ENCODE results near the gene EPN3.

EPN3 gene

DNA sequence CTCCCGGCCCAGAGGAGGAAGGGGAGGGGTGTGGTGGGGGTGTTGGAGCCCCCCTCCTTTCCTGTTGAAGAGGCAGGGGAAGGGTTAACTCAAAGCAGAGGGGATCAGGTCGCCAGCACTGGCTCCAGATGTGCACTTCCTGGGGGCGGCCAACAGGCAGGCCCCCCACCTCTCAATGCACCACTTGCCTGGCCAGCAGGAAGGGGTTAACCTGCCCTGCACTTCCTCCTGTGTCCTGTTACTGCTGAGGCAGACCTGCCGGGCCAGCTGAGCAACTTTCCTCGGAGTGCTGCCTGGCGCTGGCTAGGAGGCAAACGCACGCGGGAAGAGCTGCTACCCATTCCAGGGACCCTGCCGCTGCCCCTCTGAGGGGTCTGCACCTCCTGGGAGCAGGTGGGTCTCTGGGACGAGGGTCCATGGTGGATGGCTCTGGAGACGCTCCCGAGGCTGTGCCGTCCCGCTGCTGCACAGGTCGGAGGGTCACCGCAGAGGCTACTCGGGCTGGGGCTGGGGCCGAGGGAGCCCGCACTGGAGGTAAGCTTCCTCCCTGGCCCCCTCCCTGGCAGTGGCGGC is at the start of gene EPN3:
Gene EPN3, plus strand, starts transcription at position 284 of the 573 bp plus-strand sequence. CDS start 3,822 bp downstream, outside the sequence.
- no peak for DNase-seq

DNA sequence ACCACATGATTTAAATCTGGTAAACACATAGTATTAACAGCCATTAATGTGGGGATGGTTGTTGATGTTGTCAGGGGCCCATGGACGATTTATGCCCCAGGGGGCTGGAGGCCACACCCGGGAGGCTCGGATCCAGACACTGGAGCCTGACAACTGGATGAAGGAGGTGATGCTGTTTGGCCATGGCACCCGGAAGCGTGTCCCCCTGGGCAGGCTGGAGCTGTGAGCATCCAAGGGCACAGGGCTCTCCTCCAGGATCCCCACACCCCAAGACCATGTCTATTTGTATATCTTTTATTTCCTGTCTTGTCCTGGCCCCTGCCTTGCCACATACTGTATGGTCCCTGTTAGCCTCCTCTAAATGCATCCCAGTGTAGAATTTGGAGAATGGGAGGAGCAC is 49.3 kb upstream of the EPN3 start:
- no peak for DNase-seq

DNA sequence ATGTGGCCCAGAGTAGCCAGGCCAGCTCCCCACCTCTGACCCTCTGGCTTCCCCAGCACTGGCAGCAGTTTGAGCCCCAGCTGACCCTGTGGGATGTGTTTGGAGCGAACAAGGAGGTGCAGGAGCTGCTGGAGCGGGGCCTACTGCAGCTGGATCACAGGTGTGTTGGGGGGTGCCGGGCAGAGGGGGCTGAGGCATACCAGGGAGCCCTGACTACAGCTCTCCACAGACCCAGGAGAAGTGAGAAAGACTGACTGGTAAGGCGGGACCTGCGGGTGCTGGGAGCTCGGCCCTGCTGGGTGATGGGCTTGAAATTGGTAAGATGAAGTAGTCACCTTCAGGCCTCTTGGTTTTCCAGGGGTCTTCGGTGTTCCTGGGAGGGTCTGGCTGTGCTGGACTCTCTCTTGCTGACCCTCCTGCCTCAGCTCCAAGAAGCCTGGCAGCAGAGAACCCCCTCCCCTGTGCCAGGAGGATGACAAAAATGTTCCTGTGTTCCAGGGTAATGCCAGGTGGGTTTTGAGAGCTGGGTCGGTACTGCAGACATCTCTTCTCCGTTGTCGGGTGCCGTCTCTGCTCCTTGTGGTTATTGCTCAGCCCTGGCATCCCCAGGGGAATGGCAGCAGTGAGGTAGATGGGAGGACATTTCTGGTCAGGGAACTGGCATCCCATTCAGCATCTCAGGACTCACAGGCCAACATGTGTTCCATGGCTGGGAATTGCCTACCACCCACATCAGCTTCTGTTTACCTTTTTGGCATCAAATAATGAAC is 48.0 kb upstream of the EPN3 start:
- no peak for DNase-seq

DNA sequence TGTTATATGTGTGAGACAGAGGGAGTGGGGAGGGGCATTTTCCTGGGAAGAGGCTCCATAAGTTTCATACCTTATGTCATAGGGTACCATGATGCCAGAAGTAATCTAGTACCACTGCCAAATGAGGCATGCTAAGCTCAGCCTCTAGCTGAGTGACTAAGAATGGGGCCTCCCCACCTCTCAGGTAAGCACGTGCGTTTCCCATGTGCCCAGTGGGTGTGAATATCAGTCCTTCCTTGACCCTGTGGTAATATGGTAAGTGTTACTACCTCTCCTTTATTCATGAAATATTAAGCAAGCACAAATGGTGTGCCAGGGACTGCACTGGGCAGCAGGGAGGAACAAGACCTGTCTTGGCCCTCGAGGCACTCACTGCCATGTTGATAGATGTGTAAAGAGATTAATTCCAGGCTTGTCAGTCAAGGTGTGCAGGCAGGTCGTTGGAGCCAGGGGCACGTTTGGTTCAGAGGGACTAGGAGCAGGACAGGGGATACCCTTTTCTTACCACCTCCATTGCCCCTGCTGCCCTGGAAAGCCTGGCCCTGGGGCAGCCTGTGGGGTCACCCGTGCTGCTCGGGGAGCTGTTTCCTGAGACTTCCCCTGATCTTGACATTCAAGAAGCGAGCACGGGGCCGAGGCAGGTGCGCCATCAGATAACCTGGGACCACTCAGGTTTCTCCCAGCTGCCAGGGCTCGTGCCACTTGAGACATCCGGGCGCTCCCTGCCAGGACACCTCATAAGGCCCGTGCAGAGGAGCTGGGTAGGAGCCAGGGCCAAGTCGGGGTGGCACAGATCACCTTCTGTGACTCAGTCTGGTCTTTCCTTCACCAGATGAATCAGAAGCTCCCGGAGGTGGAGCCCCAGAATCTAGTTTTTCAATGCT is 45.1 kb upstream of the EPN3 start:
- no peak for DNase-seq

DNA sequence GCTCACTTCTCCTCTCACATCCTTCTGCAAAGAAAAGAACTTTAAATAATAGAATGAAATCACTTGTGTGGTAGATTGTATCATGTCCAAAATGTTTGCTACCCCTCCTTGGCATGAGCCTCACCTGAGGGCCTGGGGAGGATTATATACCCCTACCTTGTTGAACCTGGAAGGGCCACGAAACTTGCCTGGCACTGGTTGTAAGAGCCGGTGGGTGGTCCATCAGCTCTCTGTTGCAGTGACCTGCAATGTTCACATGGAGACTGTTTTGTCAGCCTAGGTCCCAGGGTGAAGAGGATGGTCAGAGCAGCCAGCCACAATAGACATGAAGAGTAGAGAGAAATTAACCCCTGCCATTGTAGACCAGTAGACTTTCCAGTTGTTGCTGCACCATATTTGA is 43.7 kb upstream of the EPN3 start:
- DNase-seq, result no peak

DNA sequence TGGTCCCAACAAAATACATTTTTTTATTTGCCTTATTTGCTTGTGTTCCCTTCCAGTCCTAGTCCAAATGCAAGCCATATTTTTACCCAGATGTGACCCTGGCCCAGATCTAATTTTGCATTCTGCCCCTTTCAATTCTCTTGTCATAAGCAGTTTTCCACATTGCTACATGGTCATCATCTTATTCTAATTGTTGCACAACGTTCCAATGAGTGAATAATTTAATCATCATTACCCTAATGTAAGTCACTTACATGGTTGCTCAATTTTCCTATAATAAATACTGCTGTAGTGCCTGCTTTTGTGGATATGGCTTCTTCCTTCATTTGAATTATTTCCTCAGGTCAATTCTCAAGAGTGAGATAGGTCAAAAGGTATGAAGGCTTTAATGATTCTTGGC is 41.0 kb upstream of the EPN3 start:
- no peak for DNase-seq

DNA sequence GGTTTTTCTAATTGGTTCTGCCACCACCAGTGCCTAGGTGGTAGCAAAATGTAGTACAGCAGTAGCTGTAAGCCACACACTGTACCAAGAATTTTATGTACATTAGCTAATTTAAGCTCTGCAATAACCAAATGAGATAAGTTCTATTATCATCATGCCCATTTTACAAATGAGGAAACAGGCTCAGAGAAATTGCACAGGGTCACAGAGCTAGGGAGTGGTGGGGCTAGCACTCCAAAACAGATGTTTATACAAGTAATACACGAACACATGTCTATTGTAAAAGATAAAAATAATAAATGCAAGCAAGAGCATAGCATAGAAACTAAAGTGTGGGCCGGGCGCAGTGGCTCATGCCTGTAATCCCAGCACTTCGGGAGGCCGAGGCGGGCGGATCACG is 40.3 kb upstream of the EPN3 start:
- no peak for DNase-seq

DNA sequence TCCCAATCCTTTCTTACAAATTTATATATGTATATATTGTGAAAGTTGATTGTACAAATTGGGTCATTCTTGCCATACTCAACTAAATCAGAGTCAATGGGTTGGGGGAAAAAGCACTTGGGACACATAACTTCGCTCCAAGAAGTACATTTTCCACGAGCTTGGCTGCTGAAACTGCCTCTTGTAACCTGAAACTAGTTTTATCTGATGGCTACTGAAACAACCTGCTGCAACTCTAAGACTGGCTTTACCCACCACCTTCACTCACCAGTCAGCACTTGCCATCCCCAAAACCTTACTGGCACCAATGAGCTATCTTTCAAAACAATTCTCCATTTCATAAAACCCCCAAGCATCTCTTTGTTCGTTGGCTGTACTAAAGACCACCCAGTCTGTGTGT is 38.8 kb upstream of the EPN3 start:
- DNase-seq, result no peak

DNA sequence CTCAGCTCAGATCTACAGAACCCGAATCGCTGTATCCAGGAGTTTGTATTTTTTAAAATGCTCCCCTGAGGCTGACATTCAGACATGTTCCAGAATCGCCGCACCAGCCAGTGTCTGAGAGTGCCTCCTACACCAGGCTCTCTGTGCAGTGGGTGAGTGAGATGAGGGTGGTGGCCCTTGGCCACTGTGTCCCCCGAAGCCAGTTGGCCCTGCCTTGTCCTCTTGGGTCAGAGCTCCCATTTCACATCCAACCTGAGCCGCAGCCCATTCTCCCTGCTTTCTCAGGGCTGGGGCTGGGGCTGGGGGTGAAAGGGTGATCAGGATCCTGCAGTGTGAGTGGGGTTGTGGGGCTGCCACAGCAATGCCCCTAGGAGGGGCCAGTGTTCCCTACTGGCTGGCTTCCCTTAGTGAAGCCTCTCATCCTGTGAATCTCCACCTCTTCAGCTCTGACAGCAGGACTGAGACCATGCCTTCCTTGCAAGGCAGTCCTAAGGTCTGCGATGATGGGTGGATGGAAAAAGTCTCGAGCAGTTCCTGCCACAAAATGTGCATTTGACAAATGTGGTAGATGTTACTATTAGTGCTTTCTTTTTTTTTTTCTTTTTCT is 37.2 kb upstream of the EPN3 start:
- no peak for DNase-seq

DNA sequence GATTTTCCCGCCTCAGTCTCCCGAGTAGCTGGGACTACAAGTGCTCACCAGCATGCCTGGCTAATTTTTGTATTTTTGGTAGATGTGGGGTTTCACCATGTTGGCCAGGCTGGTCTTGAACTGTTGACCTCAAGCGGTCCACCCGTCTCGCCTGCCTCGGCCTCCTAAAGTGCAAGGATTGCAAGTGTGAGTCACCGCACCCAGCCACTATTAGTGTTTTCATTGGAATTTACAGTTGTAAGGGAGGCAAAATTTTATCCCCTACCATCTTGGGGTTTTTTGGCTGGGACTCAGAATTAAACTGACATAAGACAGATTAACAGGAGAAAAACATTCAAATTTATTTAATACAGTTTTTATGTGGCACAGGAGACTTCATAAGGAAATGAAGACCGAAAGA is 36.6 kb upstream of the EPN3 start:
- DNase-seq, result no peak

DNA sequence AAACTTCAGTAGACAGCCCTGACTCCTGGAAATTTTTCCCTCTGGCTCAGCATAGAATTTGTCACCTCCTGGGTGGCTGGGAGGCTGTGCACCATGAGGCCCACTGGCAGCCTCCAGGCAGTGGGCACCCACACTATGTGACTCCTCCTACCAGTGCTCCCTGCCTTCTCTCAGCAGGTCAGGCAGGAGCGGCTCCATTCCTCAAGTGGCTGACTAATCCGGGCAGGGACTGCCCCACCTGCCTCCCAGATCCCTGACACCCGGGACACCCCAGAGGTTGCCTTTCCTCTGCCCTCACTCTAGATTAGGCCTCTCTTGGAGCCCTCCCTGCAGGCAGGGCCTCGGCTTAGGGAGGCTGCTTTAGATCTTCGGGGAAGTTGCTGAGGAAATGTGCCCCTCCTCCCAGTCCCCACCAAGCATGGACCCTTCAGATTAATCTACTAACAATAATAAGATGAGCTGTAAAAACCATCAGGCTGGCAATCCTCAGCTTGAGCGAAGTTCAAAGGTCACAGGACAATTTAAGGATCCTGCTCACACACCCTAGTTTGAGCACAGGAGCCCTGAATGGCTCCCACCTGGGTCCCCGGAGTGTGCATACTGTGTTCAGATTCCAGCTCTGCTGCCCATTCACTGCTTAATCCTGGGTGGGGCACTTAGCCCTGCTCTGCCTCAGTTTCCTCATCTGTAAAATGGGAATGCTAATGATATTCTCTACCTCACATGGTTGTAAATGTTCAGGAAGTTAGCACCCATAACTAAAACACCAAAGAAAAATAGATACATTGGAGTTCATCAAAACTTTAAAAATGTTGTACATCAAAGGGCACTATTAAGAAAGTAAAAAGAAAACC is 34.3 kb upstream of the EPN3 start:
- DNase-seq, result no peak

DNA sequence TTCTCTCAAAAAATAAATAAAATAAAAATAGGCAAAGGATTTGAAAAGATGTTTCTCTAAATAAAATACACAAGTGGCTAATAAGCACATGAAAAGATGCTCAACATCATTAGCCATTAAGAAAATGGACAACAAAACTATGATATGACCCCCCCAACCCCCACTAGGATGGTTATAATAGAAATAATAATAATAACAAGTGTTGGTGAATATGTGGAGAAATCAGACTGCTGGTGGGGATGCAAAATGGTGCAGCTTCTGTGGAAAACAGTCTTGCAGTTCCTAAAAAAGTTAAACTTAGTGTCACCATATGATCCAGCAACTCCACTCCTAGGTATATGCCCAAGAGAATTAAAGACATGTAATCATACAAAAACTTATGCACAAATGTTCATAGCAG is 33.3 kb upstream of the EPN3 start:
- DNase-seq, result no peak

DNA sequence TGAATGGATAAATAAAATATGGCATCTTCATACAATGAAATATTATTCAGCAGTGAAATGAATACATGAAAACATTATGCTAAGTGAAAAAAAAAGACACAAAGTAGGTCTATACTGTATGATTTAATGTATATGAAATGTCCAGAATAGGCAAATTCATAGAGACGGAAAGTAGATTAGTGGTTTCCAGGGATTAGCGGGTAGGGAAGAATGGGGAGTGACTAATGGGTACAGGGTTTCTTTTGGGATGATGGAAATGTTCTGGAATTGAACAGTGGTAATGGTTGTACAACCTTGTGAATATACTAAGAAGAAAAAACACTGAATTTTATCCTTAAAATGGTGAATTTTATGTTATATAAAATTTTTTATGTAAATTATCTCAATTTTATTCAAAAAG is 32.8 kb upstream of the EPN3 start:
- no peak for DNase-seq

DNA sequence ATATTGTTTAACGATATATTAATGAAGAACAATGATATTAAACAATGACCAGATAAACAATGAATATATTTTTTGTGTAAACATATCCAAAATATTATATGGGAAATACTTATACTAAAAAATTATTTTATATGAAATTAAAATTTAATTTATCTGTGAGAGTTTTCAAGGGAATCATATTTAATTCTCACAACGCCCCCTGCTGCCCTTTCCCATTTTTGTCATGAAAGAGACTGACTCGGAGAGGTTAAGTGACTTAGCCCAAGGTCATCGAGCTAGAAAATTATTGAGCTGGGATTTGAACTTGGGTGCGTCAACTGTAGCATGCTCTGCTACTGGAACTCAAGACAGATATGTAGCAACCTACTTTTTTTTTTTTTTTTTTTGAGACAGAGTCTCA is 31.5 kb upstream of the EPN3 start:
- DNase-seq, result no peak

DNA sequence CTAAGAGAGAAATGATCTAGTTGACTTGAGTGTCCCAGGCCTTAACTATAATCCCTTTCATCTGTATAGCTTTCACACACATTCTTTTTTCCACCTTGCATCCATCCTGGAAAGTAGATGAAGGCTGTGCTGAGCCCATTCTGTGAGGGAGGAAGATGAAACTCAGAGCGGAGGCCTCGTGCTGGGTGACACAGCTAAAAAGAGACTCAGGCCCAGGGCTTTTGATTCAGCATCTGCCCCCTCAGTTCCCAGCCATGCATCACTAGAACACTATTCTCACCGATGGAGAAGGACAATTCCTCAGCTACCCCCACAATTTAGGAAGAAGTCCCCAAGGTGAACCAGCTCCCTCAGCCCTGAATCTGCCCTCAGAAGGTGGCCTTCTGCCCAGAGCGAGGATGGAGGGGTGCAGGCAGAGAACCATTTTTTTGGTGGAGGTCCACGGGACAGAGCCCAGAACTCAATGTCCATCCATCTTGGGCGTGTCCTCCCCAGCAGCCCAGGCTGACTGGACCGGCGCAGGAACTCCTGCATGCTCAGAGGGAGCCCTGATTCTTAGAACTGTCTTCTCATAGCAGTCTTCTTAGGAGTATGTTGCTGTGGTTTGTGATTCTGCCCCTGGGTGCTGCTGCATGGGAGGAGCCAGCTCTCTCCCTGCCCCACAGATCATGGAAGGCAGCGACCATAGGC is 30.1 kb upstream of the EPN3 start:
- DNase-seq, result no peak

DNA sequence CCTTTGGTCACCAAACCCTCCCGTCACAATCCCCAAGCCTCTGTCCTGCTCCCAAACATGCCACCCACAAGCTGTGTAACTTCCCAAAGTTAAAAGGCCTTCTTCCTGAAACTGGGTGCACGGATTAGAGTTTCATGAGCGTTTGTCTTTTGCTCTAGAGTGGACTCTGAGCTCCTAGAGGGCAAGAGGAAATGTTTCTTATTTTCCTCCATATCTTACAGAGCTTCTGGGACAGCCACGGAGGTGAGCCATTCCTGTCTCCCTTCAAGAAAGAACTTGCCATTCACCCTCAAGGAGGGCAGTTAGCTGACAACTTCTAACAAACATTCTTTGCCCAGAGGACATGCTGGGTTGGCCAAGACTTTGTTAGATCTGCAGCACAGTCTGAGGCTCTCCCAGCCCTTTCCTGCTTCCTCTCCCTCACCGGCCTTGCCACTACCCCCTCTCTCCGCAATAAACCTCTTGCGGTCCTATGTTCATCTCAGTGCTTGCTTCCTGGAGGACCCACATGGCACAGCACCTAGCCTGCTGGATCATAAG is 26.9 kb upstream of the EPN3 start:
- DNase-seq, result no peak

DNA sequence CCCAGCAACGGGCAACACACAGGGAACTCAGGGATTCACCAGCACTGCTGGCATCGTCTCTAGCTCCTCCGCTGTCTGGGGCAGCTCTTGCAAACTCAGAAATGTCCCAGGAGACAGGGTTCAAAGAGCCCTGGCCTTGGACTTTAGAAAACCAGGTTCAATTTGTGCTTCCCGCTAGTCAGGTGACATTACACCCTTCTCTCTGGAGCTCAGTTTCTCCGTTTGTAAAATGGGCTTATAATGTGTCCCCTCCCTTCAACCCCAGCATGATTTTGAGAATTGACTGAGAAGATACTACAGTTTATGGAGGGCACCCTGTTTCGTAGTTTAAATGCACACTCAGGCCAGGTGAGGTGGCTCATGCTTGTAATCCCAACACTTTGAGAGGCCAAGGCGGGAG is 26.2 kb upstream of the EPN3 start:
- DNase-seq, result no peak

DNA sequence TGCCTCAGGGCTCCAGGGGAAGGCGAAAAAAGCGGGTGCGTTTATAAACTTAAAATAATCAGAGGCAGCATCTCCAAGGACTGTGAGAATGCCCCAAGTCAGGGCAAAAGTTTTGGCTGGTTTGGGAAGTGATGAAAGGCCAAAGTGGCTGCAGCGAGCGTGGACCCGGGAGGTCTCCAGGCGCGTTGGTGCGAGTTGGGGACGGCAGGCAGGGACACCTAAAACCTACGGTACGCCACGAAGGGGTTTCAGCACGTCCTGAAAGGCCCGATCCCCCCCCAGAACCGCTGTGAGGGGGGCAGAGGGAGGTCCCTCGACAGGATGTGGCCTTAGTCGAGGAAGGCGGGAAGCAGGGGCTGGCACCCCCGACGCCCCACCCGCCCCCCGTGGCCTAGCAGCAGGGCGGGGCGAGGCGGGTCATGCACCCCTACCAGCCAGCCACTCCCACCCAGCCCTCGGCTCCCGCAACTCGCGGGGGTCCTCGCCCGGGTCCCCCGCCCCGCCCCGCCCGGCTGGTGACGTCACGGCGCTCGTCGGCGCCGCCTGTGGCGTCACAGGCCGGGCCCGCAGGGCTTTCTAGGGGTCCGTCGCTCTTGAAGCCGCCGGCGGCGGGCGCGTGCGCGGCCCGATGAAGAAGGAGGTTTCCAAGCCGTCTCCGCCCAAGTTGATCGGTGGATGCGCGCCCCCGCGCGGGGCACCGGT is 24.5 kb upstream of the EPN3 start, which contains the start of gene MYCBPAP:
Gene MYCBPAP, plus strand, starts transcription at position 569 of the 702 bp plus-strand sequence. CDS start 236 bp downstream, outside the sequence.
- peak; percentile 49 for DNase-seq

DNA sequence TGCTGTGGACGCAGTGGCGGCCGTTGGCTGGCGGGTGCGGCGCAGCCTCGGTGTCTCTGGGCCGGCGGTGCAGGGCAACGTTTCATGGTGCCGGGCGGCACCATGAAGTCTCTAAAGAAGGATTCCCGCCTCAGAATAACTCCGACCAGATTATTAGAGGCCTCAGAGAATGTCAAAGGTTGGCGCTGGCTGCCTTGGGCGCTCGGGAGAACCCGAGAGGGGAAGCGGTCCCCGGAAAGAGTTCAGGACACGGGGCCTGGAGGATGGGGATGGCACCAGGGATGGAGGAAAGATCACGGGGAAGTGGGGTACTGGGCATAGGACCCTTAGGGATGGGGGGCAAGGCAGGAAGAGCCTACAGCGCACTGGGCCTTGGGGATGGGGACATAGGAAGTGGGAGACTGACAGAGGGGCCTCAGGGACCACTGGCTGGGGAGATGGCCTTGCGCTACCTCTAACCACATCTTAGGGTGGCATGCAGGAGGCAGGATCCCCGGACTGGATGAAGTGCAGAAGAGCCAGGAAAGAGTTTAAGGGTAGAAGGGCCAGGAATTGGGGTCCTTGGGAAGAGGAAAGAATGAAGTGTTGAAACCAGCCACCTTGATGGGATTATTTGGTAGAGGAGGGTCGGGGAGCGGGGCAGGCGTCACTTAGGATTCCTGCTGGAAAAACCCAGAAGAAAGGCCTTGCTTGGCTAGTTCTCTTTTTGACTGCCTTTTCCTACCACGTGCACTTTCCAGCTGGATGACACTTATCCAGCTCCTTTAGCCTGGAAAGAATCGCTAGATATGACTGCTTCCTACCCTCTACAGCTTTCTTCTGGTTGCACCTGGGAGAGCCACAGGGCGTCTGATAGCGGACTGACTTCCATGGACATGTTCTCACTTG is 23.7 kb upstream of the EPN3 start:
- no peak for DNase-seq

DNA sequence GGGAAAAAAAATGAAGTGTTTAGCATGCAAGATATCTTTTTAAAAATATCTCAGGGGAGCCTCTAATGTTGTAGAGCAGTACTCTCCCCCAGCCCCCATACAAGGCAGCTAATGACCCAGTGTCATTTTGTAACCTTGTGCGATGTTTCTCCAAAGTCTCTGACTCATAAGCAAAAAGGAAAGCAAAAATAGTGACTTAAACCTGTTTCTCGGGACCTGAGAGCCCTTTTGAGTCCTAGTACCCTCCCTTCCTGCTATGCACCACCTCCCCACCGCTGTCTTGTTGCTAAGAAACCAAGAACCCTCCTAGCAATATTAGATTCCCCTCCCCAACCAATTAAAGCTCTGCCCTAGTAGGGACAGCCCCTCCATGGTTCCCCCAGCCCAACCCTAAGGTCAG is 21.5 kb upstream of the EPN3 start:
- DNase-seq, result no peak

Data from NCI-H1105 (cell line).